Heart left ventricle (tissue), 13 donors: ENCODE data around the gene SLC35E3.
"Not testable (repeated sequence)": the region's sequence is repeated elsewhere in the genome, so short reads cannot be mapped to it uniquely, and the experiment has no call there.

Experiments used
- POLR2A ChIP-seq, 2 donors: fragments of 450-650 bp; IDR thresholded peaks; one replicate each; pipeline ENCODE4 v1.6.1; 2017; ENCODE audit warnings: antibody characterized with exemption in 2 of 2, mild to moderate bottlenecking in 2 of 2, moderate library complexity in 2 of 2
- TF ChIP-seq, protein P1 (sequence below), 12 donors: fragments of 200-600 bp; sonication (generic) in 4 of 12; IDR thresholded peaks; one replicate each; pipeline versions ENCODE4 v1.5.0 to v1.8.0; 2018 to 2022; ENCODE audit warnings: antibody characterized with exemption in 12 of 12, mild to moderate bottlenecking in 5 of 12
- donor health status: ischemic (EF 13 %, LVEDD 7.1; RV severe dilation, severe dysfunction).
- donor health status: DM: no; HTN: yes; CAD: no.
- donor health status: DM: no; HTN: no; CAD: no.
- donor health status: ischemic (EF 25% LVEDD 6.9; RV normal size, moderate dysfunction).
- donor health status: ischemic (EF 25% LVEDD 5.7; RV mildly dilated, moderate dysfunction).
- donor health status: ischemic (EF 35%, LVEDD 5.7; RV mildly dilated, moderate dysfunction).
- donor health status: nonischemic (EF 11% LVEDD 7.7; RV severe dilation, severe dysfunction).
- donor health status: DM: yes; HTN: yes; CAD: no.
- donor health status: PGD.
- donor health status: ischemic (EF 29% LVEDD 5.4; RV normal size, mild dysfunction).
- donor health status: nonischemic (EF 23%, LVEDD 6.1; RV moderate dilation, normal function).

- TF ChIP-seq, protein P1, sequence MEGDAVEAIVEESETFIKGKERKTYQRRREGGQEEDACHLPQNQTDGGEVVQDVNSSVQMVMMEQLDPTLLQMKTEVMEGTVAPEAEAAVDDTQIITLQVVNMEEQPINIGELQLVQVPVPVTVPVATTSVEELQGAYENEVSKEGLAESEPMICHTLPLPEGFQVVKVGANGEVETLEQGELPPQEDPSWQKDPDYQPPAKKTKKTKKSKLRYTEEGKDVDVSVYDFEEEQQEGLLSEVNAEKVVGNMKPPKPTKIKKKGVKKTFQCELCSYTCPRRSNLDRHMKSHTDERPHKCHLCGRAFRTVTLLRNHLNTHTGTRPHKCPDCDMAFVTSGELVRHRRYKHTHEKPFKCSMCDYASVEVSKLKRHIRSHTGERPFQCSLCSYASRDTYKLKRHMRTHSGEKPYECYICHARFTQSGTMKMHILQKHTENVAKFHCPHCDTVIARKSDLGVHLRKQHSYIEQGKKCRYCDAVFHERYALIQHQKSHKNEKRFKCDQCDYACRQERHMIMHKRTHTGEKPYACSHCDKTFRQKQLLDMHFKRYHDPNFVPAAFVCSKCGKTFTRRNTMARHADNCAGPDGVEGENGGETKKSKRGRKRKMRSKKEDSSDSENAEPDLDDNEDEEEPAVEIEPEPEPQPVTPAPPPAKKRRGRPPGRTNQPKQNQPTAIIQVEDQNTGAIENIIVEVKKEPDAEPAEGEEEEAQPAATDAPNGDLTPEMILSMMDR (IDR thresholded peaks at IDR 0.05), result not testable (repeated sequence)
- not testable (repeated sequence) for TF ChIP-seq POLR2A (IDR thresholded peaks at IDR 0.05)
Measured at GRCh38 chr12:68819481-68819880, 73.5 kb downstream of the SLC35E3 start.
